GM18861 (cell line): ENCODE data around the gene ILF2.
A peak's percentile ranks its signal among the peaks of the same experiment; 100 is the strongest.
"Not testable (repeated sequence)": the region's sequence is repeated elsewhere in the genome, so short reads cannot be mapped to it uniquely, and the experiment has no call there.

Source experiments
- ATAC-seq: cut with Tn5 transposase; IDR thresholded peaks from one replicate; pipeline ENCODE4 v1.9.1; 2021; ENCODE audit not compliant: unreplicated experiment

Gene ILF2

DNA sequence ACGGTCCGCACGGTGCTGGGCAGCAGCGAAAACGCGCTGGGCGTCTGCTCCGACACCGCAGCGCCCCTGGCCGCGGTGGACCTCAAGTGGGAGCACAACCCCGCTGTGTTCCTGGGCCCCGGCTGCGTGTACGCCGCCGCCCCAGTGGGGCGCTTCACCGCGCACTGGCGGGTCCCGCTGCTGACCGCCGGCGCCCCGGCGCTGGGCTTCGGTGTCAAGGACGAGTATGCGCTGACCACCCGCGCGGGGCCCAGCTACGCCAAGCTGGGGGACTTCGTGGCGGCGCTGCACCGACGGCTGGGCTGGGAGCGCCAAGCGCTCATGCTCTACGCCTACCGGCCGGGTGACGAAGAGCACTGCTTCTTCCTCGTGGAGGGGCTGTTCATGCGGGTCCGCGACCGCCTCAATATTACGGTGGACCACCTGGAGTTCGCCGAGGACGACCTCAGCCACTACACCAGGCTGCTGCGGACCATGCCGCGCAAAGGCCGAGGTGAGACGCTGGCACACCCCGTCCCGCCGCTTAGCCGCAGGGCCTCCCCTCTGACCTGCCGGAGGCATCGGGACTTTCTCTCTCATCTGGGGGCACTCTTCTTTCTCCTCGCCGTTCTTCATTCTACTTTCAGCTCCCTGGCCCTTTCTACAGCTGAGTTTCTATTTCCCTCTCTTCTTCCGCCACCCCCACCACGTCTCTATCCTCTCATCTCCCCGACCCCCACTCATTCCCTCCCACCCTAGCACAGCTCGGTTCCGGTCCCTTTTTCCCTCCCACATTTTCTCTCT is 8.7 kb upstream of the ILF2 start:
- ATAC-seq = no peak

DNA sequence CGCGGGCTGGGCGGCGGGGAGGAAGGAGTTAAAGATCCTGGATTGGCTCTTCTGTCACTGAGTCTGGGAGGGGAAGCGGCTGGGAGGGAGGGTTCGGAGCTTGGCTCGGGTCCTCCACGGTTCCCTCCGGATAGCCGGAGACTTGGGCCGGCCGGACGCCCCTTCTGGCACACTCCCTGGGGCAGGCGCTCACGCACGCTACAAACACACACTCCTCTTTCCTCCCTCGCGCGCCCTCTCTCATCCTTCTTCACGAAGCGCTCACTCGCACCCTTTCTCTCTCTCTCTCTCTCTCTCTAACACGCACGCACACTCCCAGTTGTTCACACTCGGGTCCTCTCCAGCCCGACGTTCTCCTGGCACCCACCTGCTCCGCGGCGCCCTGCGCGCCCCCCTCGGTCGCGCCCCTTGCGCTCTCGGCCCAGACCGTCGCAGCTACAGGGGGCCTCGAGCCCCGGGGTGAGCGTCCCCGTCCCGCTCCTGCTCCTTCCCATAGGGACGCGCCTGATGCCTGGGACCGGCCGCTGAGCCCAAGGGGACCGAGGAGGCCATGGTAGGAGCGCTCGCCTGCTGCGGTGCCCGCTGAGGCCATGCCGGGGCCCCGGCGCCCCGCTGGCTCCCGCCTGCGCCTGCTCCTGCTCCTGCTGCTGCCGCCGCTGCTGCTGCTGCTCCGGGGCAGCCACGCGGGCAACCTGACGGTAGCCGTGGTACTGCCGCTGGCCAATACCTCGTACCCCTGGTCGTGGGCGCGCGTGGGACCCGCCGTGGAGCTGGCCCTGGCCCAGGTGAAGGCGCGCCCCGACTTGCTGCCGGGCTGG is 7.9 kb upstream of the ILF2 start, which contains the start of gene NPR1:
NPR1 (plus strand) TSS at position 170 of the 818 bp plus-strand sequence; CDS start at position 591, 421 bp downstream.
- ATAC-seq = no peak

DNA sequence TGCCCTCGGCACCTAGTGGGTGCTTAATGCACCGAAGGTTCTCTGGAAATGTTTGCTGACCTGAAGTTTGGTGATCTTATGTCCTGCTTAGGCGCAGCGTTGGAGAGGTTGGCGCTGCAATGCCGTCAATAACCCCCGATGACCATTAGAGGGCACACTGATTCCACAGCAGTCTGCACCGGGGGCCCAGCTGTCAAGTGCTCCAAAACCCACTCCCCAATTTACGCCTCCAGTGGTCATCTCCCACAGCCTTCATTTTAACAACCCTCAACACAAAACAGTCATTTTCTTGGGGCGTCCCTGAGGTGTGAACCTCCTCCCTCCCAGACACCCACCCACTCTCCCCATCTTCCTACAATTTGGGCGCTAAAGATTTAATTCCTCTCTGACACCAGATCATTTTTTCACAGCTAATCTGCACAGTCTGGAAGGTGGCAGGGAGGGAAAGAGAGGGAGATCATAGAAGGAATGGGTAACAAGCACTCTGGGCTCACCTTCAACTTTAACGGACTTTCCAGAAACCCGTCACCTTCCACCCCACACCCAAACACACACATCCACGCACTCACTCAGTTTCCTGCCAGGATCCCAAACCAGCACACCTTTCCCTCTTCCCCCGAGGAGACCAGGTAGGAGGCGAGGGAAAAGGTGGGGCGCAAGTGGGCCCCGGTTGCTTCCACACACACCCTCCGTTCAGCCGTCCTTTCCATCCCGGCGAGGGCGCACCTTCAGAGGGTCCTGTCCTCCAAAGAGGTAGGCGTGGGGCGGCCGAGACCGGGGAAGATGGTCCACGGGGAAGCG is 7.1 kb upstream of the ILF2 start:
- ATAC-seq = no peak

DNA sequence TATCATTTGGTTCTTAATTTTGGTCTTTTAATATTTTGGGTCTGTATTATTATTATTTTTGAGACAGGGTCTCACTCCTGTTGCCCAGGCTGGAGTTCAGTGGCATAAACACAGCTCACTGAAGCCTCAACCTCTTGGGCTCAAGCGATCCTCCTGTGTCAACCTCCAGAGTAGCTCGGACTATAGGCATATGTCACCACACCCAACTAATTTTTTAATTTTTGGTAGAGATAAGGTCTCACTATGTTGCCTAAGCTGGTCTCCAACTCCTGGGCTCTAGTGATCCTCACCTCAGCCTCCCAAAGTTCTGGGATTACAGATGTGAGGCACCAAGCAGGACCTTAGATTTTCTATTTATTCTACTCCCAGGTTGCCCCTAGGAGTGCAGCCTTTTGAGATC is 2.7 kb upstream of the ILF2 start:
- ATAC-seq = no peak

DNA sequence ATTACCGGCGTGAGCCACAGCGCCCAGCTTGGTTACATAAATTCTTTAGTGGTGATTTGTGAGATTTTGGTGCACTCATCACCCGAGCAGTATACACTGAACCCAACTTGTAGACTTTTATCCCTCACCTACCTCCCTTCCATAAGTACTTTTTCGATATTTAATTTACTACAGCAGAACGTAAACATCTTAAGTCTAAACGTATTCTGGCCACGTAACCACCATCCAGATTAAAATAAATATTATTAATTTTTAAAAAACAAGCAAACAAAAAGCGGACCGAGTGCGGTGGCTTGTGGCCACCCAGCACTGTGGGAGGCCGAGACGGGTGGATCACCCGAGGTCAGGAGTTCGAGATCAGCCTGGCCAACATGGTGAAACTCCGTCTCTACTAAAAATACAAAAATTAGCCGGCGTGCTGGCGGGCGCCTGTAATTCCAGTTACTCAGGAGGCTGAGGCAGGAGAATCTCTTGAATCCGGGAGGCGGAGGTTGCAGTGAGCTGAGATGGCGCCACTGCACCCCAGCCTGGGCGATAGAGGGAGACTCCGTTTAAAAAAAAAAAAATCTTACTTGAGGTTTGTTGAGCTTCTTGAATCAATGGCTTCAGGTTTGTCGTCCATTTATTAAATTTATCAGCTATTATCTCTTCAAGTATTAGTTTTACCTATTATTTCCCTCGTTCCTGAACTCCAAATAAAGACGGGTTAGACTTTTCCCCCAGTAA is 998 bp upstream of the ILF2 start:
- peak; percentile 6 for ATAC-seq

DNA sequence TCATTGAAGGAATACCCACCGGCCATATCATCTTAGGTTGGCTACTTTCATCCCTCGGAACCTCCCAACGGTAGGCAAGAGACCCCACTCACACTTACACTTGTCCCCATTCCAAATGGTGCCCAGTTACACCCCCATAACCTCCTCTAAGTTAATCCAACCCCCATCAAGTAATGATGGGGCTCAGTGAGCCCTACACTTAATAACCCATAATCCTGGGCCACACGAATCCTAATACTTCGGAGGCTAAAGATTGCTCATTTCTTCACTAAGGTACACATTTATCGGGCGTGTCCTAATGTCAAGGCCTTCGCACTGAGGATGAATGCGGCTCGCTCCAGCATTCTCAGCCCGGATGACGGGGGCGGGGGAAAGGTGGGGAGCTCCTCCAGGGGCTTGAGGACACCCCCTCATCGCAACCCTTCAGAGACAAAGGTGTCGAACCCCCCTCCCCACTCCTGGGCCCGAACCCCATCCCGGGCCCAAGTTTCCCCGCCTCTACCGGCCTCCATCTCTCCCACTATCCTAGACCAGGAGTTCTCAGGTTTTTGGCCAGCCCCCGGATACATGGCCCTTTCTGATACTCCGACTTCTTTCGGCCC is 435 bp downstream of the ILF2 start:
- ATAC-seq = no peak

DNA sequence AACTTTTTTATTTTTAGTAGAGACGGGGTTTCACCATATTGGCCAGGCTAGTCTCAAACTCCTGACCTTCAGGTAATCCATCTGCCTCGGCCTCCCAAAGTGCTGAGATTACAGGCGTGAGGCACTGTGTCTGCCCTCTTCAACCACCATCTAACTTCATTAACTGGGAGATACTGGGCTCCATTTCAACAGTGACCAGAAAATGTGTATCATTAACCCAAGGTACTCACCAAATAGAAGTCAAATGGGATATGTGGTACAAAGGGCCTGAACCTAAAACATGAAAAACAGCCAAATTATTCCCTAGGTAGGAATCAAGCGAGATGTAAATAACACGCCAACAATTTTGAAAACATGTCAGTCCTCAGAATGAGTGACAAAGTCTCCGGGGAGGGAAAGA is 1.2 kb downstream of the ILF2 start:
- no peak for ATAC-seq

DNA sequence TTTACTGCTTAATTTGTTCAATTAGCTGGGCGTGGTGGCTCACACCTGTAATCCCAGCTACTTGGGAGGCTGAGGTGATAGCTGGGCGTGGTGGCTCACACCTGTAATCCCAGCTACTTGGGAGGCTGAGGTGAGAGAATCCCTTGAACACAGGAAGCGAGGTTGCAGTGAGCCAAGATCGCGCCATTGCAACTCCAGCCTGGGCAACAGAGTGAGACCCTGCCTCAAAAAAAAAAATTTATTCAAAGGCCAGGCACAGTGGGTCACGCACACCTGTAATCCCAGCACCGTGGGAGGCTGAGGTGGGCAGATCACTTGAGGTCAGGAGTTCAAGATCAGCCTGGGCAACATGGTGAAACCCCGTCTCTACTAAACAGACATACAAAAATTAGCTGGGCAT is 2.1 kb downstream of the ILF2 start:
- not testable (repeated sequence) for ATAC-seq

DNA sequence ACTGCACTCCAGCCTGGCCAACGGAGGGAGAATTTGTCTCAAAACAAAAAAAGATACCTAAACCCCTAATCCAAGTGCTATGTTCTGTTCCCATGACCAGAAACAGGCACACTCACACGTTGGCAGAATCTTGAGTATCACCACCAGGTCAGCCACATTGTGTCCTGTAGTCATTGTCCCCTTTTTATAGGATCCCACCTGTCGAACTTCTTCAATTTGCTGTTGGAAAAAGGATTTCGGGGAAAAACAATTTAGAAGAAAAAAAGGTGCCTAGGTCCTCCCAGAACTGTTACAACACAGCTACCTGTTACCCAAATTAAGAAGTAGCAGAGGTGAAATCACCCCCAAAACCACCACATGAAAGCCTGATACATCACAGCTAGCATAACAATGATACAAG is 3.4 kb downstream of the ILF2 start:
- ATAC-seq = no peak

DNA sequence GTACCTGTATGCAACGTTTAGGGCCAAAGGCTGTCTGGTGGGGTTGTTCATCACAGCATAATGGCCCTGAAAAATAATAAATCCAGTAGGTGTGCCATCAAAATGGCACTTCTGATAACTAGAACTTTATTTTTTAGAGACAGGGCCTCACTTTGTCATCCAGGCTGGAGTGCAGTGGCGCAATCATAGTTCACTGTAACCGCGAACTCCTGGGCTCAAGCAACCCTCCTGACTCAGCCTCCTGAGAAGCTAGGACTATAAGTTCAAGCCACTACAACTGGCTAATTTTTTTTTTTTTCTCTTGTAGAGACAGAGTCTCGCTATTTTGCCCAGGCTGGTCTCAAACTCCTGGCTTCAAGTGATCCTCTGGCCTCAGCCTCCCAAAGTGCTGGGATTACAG is 7.6 kb downstream of the ILF2 start:
- ATAC-seq = no peak

DNA sequence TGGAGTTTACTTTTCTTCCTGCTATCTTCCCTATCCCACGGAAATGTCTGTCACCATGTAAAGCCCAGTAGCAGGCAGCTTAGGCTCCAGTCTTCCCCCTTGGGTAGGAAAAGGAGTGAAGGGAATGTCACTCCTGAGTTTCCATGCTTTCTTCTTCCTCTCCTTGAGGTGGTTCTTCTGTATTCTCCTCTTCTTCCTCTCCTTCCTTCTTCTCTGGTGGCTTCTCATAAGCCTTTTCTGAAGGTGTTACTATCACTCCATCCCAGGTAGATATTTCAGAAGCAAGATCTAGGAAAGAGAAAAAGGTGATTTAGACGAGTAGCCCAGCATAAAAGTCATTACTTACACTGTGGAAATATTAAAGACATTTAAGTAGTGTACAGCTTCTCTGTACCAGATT is 8.5 kb downstream of the ILF2 start:
- no peak for ATAC-seq

DNA sequence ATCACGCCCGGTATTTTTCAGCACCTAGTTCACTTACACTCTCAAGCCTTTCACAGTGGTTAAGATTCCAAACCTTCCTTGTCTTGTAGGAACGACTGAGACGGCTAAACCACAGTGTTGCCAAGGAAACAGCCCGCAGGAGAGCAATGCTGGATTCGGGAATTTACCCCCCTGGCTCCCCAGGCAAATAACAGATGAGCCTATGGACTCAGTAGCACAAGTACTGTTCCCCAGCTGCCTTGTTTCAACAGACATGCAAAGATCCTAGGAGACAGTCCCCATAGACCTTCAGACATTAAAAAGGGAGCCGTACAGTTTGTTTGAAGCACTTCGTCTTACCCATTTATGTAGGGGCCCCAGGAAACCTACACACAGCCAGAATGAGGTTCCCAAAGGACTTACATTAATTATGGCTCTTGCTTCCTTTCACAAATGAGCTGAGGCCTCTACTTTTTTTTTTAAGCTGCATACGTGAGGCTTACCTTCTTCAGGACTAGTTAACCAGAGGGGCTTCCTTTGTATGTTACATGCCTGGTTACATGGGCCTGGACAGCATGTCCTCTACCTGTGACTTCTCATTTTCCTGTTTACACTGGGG is 9.6 kb downstream of the ILF2 start:
- no peak for ATAC-seq

DNA sequence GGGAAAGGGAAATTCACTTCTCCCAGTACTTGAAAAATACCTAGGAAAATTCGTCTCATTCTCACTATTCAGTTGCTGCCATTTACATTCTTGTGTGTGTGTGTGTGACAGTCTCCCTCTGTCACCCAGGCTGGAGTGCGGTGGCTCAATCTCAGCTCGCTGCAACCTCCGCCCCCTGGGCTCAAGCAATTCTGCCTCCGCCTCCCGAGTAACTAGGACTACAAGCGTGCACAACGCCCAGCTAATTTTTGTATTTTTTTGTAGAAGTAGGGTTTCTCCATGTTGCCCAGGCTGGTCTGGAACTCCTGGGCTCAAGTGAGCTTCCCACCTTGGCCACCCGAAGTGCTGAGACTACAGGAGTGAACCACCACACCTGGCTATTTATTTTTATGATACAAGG is 11.1 kb downstream of the ILF2 start:
- ATAC-seq = no peak

DNA sequence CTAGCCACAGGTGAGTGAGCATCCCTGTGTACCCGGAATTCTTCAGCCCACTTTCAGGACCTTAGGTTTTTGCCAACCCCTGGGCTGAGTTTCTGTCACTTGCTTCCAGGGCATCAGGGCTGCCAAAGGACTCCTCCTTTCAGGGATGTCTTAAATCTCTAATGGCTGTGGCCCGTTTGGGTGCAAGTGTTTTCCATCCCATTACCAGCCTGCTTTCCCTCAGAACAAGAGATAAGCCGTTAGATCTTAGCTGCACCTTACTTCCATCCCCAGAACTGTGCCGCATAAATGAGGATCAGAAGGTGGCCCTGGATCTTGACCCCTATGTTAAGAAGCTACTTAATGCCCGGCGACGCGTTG is 11.6 kb downstream of the ILF2 start:
- ATAC-seq = no peak

DNA sequence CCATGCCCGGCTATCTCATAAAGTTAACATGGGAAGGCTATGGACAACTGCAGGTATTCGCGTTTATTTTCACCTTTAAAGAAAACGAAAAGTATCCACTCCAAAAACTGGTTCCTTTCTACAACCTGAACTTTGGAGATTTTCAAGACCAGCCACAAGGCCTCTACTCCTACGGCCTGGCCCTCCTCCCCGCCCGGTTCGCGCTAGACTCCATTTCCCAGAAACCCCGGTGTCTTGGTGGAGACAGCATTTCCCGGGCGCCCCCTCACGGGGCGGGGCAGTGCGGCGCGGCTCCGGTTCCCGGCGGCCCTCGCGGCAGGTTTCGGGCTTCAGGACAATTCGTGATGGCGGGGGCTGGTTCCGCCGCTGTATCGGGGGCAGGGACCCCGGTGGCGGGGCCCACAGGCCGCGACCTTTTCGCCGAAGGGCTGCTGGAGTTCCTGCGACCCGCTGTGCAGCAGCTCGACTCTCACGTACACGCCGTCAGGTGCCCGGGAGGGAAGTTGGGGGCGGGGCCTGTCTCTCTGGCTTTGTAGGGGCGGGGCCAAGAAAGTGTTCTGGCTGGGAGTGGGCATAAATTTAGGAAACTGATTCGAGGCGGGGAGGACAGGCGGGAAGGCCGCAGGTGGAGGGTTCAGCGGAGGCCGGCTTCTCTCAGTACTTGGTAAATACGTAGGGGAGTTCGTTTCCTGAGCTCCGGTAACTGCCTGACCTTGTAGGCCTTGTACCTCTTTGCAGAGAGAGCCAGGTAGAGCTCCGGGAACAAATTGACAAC is 12.2 kb downstream of the ILF2 start, which contains the start of gene SNAPIN:
SNAPIN (plus strand) TSS at position 304 of the 775 bp plus-strand sequence; CDS start at position 345, 41 bp downstream.
- peak; percentile 82 for ATAC-seq

DNA sequence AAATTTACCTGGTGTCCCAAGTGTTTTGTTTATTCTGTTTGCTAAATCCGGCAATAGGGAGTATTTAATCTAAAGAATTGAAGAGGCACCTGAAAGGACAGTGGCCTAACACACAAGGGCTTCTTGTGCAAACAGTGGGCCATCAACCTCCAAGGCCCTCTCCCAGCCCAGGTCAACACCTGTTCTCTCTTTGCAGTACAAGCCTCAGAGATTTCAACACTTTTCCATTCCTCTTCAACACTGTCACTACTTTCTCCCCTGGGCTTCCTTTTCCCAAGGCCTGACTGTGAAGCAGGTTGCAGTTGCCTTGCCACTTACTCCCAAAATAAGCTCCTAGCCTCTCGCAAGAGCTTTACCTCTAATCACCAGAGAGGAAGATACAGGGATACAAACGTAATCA is 15.5 kb downstream of the ILF2 start:
- ATAC-seq = no peak

DNA sequence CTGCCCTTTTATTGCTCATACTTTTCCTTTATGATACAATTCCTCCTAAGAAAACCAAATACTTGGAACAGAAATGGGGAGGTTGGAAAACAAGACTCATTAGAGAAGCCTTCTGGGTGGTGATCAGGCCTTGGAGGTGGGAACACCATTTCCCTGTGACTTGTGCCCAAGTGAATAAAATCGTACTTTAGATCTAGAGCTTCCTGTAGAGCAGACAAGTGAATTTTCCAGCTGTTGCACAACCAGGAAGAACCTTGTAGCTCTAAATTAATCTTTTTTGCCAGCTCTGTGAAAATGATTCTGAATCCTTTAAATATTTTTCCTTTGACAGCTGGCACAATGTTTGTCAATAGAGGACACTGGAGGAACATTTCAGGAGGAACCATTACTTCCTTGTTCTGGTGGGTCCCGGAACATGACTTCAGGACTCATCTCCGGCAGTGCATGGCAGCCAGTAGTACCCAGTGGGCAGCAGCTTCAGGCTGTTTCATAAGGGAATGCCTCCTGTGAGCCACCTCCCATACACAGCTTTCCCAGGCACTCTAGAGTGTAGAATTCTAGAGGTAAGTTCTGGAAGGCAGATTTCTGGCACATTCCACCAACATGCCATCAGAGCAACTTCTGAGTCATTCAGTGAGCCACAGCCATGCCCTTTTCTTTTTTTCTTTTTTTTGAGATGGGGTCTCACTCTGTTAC is 17.8 kb downstream of the ILF2 start:
- no peak for ATAC-seq

DNA sequence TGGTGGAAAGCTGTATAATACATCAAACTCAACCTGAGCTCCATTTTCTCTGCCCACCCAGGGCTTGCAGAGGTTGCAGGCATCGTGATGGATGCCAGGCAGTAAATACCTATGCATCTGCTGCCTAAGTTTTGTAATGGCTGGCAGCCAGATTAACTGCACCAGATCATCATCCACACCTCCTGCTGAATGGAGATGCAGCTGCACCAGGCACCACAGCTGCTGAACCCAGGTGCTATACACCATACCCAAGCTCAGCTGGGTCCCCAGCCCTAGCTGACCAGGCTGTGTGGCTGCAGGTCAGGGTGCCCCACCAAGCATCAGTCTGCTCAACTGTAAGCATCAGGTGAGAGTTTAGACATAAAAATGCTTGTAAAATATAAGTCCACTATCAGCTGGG is 19.0 kb downstream of the ILF2 start:
- ATAC-seq = no peak

DNA sequence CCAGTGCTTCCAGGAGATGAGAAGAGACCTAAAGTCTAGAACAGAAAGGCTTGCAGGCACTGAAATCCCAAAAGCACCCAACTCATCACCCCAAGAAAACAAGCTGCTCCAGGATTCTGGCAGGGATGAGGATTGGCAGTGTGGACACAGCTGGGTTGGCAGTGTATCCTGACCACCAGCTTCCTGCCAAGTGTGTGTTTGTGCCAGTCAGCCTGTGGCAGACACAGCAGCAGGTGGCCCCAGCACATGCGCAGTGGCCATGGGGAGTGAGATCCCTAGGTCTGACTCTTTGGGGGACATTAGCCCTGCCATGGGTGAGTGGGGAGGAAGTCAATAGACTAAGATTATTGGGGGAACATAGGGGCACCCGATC is 20.9 kb downstream of the ILF2 start:
- no peak for ATAC-seq
